ENCODE measurements around the gene CD6. TPM values are rescaled to one million over a fixed set of nuclear protein-coding genes. Genes with fewer than 3 reads are reported as not detected.

CD6 gene
- total RNA-seq, 1 experiment from 2014 or later, result not detected

GRCh38 chr11:60927600-60927999 is 43.9 kb upstream of the CD6 start:
- H3K9me3 Mint-ChIP-seq, result no peaks in the 10 kb centered on the region
- Histone ChIP-seq H3K9ac (ENCODE audit: extremely low read depth, insufficient read length, low read length) (no peak overlapping the region), H4K5ac (ENCODE audit: insufficient read length, low read depth, low read length) (no peak overlapping the region), H2BK5ac (ENCODE audit: insufficient read length, low read length) (no peak overlapping the region), H3K79me2 (ENCODE audit: insufficient read depth, low read length) (no peaks in the 10 kb centered on the region), H3K9me3 (ENCODE audit: control insufficient read depth, low read depth, low read length) (no peaks in the 10 kb centered on the region), H3K4me2 (ENCODE audit: insufficient read depth, insufficient read length, low read length) (no peak overlapping the region), H3K56ac (ENCODE audit: insufficient read length, low read depth, low read length) (no peak overlapping the region), H3K4me1 (ENCODE audit: insufficient read depth, low read length) (peaks cover 2% of the 10 kb centered on the region; the same call in 1 of the 2 replicates), H2BK15ac (ENCODE audit: low read depth, low read length) (no peak overlapping the region), H3K4ac (ENCODE audit: low read depth, low read length) (no peak overlapping the region), H4K8ac (replicated peaks; ENCODE audit: insufficient read length, low read depth, low read length) (no peak overlapping the region), H3K27me3 (ENCODE audit: insufficient read depth, low read length) (no peaks in the 10 kb centered on the region), H2BK20ac (ENCODE audit: low read depth, low read length, poor library complexity, severe bottlenecking) (no peak overlapping the region), H2BK12ac (ENCODE audit: insufficient read length, low read depth, low read length) (no peak overlapping the region), H4K20me1 (ENCODE audit: control insufficient read depth, insufficient read depth, insufficient read length) (no peaks in the 10 kb centered on the region), H2AK5ac (ENCODE audit: insufficient read length, low read length) (no peak overlapping the region), H3K14ac (ENCODE audit: insufficient read depth, low read length) (no peak overlapping the region), H2BK120ac (ENCODE audit: low read depth, low read length, poor library complexity, severe bottlenecking) (no peak overlapping the region), H3K23ac (ENCODE audit: insufficient read length, low read depth, low read length) (no peak overlapping the region), H4K91ac (ENCODE audit: insufficient read length, low read depth, low read length) (no peak overlapping the region), H3K79me1 (ENCODE audit: insufficient read depth, low read depth, low read length, poor library complexity, severe bottlenecking) (no peaks in the 10 kb centered on the region), H3K23me2 (ENCODE audit: insufficient read length, low read depth, low read length, poor library complexity, severe bottlenecking) (peaks cover 10% of the 10 kb centered on the region), H3K18ac (ENCODE audit: insufficient read length, low read depth, low read length) (no peak overlapping the region), H3K27ac (ENCODE audit: insufficient read length, low read depth, low read length) (no peak overlapping the region), H3T11ph (ENCODE audit: low read length) (no peak overlapping the region), H2AFZ (ENCODE audit: low read length) (no peak overlapping the region)
- peaks cover 7% of the 10 kb centered on the region for H3K27me3 Mint-ChIP-seq (ENCODE audit: low read depth)
- no peak overlapping the region for H3K4me3 Mint-ChIP-seq
- no peak for DNase-seq
- H3K4me1 Mint-ChIP-seq, result peaks cover 21 to 28% of the 10 kb centered on the region in 2 experiments
- no peak overlapping the region for H3K27ac Mint-ChIP-seq
- H3K36me3 Mint-ChIP-seq (ENCODE audit: insufficient read depth in 1 of 3, low read depth in 3 of 3), result peaks cover 31 to 58% (median 48%) of the 10 kb centered on the region in 3 experiments; a peak in 6 of 7 replicates
- WGBS (ENCODE audit: extremely low coverage, insufficient read length, low lambda C conversion rate), result no CpG with 5 or more reads among the region's 16 CpGs
- no peak for TF ChIP-seq CTCF (conservative IDR thresholded peaks at IDR 0.05)

Data from H9 (cell line).